K562 (cell line): ENCODE results near the gene ATXN7L1. TPM values are rescaled to one million over a fixed set of nuclear protein-coding genes. Genes with fewer than 3 reads are reported as not detected.
A peak's percentile ranks its signal among the peaks of the same experiment; 100 is the strongest.

Experiments
- ATAC-seq: fragments of 200-7000 bp; cut with Tn5 transposase; 3 replicates; pipeline ENCODE4 v1.9.1; 2020; ENCODE audit warnings: moderate library complexity
- BruUV-seq: library from RNA; stranded (reverse); fragments of 400-500 nt; replicated peaks from 2 replicates; lab custom pipeline; 2021; lab: Mats Ljungman, UMichigan
- CTCF ChIA-PET: fragments of 300-600 bp; formaldehyde crosslinking; extraction: SDS; loops from one replicate; lab custom pipeline; 2021; ENCODE audit warnings: low intra/inter-chr PET ratio; lab: Yijun Ruan, JAX
- POLR2A ChIA-PET: fragments of 300-600, 350-650 bp; sonication (Branson Sonifier 250); formaldehyde crosslinking; extraction: SDS; loops from one replicate; lab custom pipeline; 2021; ENCODE audit warnings: antibody characterized with exemption, inconsistent platforms; lab: Yijun Ruan, JAX
- DNase-seq, 4 experiments: peaks; one replicate each; pipeline versions ENCODE4 v3.0.0 to v3.0.0-alpha.2; 2011 to 2018; ENCODE audit warnings: low spot score in 3 of 4, mixed read lengths in 3 of 4; ENCODE audit errors: extremely low read depth in 1 of 4
- FAIRE-seq: peaks from 2 replicates; lab custom pipeline; 2011; peaks lifted over from hg19 to GRCh38; lab: Jason Lieb, UNC
- H2AFZ ChIP-seq: 2 replicates; pipeline ENCODE4 v1.6.0; 2011; ENCODE audit warnings: low read depth, low read length, control low read depth, inconsistent platforms
- H3K27ac ChIP-seq: fragments of 200-600 bp; 3 replicates; pipeline ENCODE4 v1.8.0; 2011; ENCODE audit warnings: low read depth, mild to moderate bottlenecking, control low read depth, inconsistent platforms, low read length, moderate library complexity, mixed read lengths; ENCODE audit errors: extremely low read depth
- H3K27me3 ChIP-seq, 2 experiments: fragments of 300-600 bp in 1 of 2; 2 replicates in 1 of 2; 3 replicates in 1 of 2; pipeline versions ENCODE4 v1.6.0 to v1.8.0; 2011; ENCODE audit warnings: inconsistent platforms in 2 of 2, low read length in 2 of 2, mild to moderate bottlenecking in 1 of 2, mixed read lengths in 1 of 2, moderate library complexity in 1 of 2; ENCODE audit not compliant: control insufficient read depth in 2 of 2, insufficient read depth in 2 of 2
- H3K36me3 ChIP-seq: fragments of 300-600 bp; 3 replicates; pipeline ENCODE4 v1.8.0; 2011; ENCODE audit warnings: mild to moderate bottlenecking, low read length, inconsistent platforms; ENCODE audit not compliant: control insufficient read depth, insufficient read depth
- H3K4me1 ChIP-seq, 2 experiments: fragments of 200-600 bp in 1 of 2; replicated peaks in 1 of 2; 2 replicates in 1 of 2; 3 replicates in 1 of 2; pipeline versions ENCODE4 v1.5.1 to v1.8.0; 2011; ENCODE audit warnings: inconsistent platforms in 2 of 2, low read length in 2 of 2, mild to moderate bottlenecking in 1 of 2, mixed read lengths in 1 of 2, moderate library complexity in 1 of 2; ENCODE audit not compliant: control insufficient read depth in 2 of 2, insufficient read depth in 2 of 2
- H3K4me2 ChIP-seq: 2 replicates; pipeline ENCODE4 v1.6.1; 2011; ENCODE audit warnings: low read length, control low read depth, inconsistent platforms, mixed read lengths; ENCODE audit not compliant: insufficient read depth
- H3K4me3 ChIP-seq: fragments of 200-600 bp; sonication (generic), shearing (Covaris generic); 2 replicates; pipeline ENCODE4 v1.5.1; 2016; ENCODE audit warnings: control low read depth, inconsistent platforms
- H3K79me2 ChIP-seq: fragments of 200-600 bp; 3 replicates; pipeline ENCODE4 v1.8.0; 2011; ENCODE audit warnings: low read length, inconsistent platforms; ENCODE audit not compliant: control insufficient read depth, insufficient read depth
- H3K9ac ChIP-seq, 2 experiments: 2 replicates each; pipeline versions ENCODE4 v1.6.0 to v1.6.1; 2011; ENCODE audit warnings: low read depth in 2 of 2, low read length in 2 of 2, control low read depth in 1 of 2, inconsistent platforms in 1 of 2, mild to moderate bottlenecking in 1 of 2, mixed read lengths in 1 of 2; ENCODE audit not compliant: insufficient read depth in 1 of 2
- H3K9me1 ChIP-seq: one replicate; pipeline ENCODE4 v1.6.0; 2011; ENCODE audit warnings: inconsistent platforms, mild to moderate bottlenecking, low read length, moderate library complexity; ENCODE audit not compliant: control insufficient read depth, insufficient read depth
- H3K9me3 ChIP-seq: replicated peaks from 2 replicates; pipeline ENCODE4 v1.5.1; 2011; ENCODE audit warnings: low read depth, low read length, inconsistent platforms; ENCODE audit not compliant: control insufficient read depth, insufficient read depth
- H4K20me1 ChIP-seq: replicated peaks from 2 replicates; pipeline ENCODE4 v1.6.1; 2011; ENCODE audit warnings: low read length, inconsistent platforms, mixed read lengths; ENCODE audit not compliant: control insufficient read depth, insufficient read depth
- DDX20 ChIP-seq: fragments of 450-650 bp; IDR thresholded peaks from 2 replicates; pipeline ENCODE4 v1.6.1; 2016; ENCODE audit warnings: missing genetic modification characterization, low read depth, mild to moderate bottlenecking, missing compliant biosample characterization, moderate library complexity
- L3MBTL2 ChIP-seq: fragments of 450-650 bp; IDR thresholded peaks from 2 replicates; pipeline ENCODE4 v1.6.1; 2016; ENCODE audit warnings: mild to moderate bottlenecking, moderate library complexity
- PURB ChIP-seq: sonication (generic); formaldehyde crosslinking; IDR thresholded peaks from 2 replicates; pipeline ENCODE4 v1.9.0; 2021; ENCODE audit warnings: low read depth, mild to moderate bottlenecking, missing genetic modification reagents
- SETDB1 ChIP-seq: IDR thresholded peaks from one replicate; pipeline ENCODE4 v1.6.1; 2012; ENCODE audit warnings: low read length, control low read depth, inconsistent platforms
- SPI1 ChIP-seq: IDR thresholded peaks from 2 replicates; pipeline ENCODE4 v1.6.1; 2011; ENCODE audit warnings: low read depth, low read length, control low read depth, borderline replicate concordance
- STAT5B ChIP-seq: fragments of 250-450 bp; sonication (Bioruptor Pico); IDR thresholded peaks from 2 replicates; pipeline ENCODE4 v1.8.0; 2021; ENCODE audit warnings: mild to moderate bottlenecking, inconsistent platforms
- ZNF239 ChIP-seq: fragments of 250-450 bp; sonication (Bioruptor Pico); IDR thresholded peaks from 2 replicates; pipeline ENCODE4 v1.4.0; 2020; ENCODE audit warnings: mild to moderate bottlenecking
- WGBS: fragments of 100-300 bp; shearing (Covaris generic); methylation state at CpG from one replicate; pipeline ENCODE4 v1.1.6; 2016; ENCODE audit warnings: low coverage, mixed read lengths; ENCODE audit not compliant: insufficient coverage; ENCODE audit errors: missing lambda C conversion rate; 5-methylcytosine and 5-hydroxymethylcytosine counted together
- in situ Hi-C: fragments of 300-500 bp; cut with MboI; formaldehyde crosslinking; loops from 4 replicates; pipeline ENCODE4 v1.15.0; 2018; ENCODE audit warnings: inconsistent platforms, mixed read lengths
- intact Hi-C: fragments of 100-400 bp; cut with micrococcal nuclease; formaldehyde crosslinking; loops from 2 replicates; pipeline ENCODE4 v1.14.2; 2022
- polyA plus RNA-seq, 8 experiments: library from polyadenylated mRNA; depleted of rRNA in 4 of 8; stranded (reverse) in 5 of 8; unstranded in 3 of 8; fragments of >200 nt; fragmentation: Nextera tagmentation in 2 of 8; fragmentation: Illumina TruSeq in 1 of 8; extraction: Ambion mirVana in 2 of 8; extraction: Trizol in 1 of 8; gene quantifications; 2 replicates each; pipeline versions ENCODE4 v1.2.1 to v1.2.3, GENCODE V29; 2011 to 2014; ENCODE audit warnings: inconsistent platforms in 1 of 8, missing spikeins in 1 of 8
- total RNA-seq, 7 experiments: library from RNA; depleted of rRNA in 6 of 7; stranded (reverse); fragments of >200 nt in 6 of 7; fragmentation: Illumina TruSeq in 2 of 7; extraction: Trizol in 2 of 7; gene quantifications; 2 replicates each; pipeline versions ENCODE4 v1.2.1 to v1.2.3, GENCODE V29; 2011 to 2021; ENCODE audit warnings: low replicate concordance in 1 of 7
- TF ChIP-seq, protein P1 (sequence below): fragments of 450-650 bp; IDR thresholded peaks from 2 replicates; pipeline ENCODE4 v1.6.1; 2016; ENCODE audit warnings: borderline replicate concordance

Gene ATXN7L1
- total and polyA plus RNA-seq, 9 of the 15 experiments (the other 6 are each of a cell fraction or from before 2014, with no cell fraction given), result 6.6 to 13.7 (median 10.7) TPM

DNA sequence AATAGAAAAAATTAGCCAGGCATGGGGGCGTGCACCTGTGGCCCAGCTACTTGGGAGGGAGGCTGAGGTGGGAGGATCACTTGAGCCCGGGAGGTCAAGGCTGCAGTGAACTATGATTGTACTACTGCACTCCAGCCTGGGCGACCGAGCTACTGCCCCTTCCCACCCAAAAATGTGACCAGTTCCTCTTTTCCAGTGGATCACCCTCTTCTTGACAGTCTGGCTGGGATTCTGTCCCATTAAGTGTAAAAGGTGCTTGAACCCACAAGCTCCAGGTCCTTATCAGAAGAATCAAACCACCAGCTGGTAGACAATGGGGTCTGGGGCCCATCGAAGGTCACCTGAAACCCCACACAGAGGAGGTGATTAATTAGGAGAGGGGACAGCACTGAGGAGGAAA lies 14.1 kb downstream of the ATXN7L1 start:
- DNase-seq, result no peak

More for the DNA sequence above, 14.1 kb downstream of the ATXN7L1 start:
- ATAC-seq (no peak), FAIRE-seq (no peak)
- H2AFZ ChIP-seq, result no peak overlapping the region
- ChIA-PET CTCF (interaction anchor here (0.9 kb wide), 1 partner anchor 181 kb away, joined by 3 read pairs; no protein-coding TSS in a partner anchor), POLR2A (interaction anchor here (0.9 to 2.0 kb wide), 2 partner anchors 16 kb away, joined by 3 to 6 read pairs; no protein-coding TSS in a partner anchor)
- H3K9me1 ChIP-seq, result no peaks in the 10 kb centered on the region
- BruUV-seq, result no TSS peak
- no peak overlapping the region for H3K4me2 ChIP-seq
- WGBS, result 13% methylated on average over 5 of the region's 5 CpGs
- H3K27ac ChIP-seq, result no peak overlapping the region
- H3K79me2 ChIP-seq, result no peaks in the 10 kb centered on the region
- no peak overlapping the region for H3K9ac ChIP-seq
- H3K36me3 ChIP-seq, result no peaks in the 10 kb centered on the region
- H3K9me3 ChIP-seq, result no peaks in the 10 kb centered on the region
- H3K27me3 ChIP-seq, result peaks cover 0 to 4% of the 10 kb centered on the region in 2 experiments; a peak in 2 of 5 replicates
- TF ChIP-seq SETDB1 (no peak), SPI1 (peak; percentile 87), L3MBTL2 (no peak), DDX20 (tag) (no peak), ZNF239 (CRISPR knock-in tag) (no peak), STAT5B (CRISPR knock-in tag) (no peak), PURB (no peak)
- TF ChIP-seq, protein P1, sequence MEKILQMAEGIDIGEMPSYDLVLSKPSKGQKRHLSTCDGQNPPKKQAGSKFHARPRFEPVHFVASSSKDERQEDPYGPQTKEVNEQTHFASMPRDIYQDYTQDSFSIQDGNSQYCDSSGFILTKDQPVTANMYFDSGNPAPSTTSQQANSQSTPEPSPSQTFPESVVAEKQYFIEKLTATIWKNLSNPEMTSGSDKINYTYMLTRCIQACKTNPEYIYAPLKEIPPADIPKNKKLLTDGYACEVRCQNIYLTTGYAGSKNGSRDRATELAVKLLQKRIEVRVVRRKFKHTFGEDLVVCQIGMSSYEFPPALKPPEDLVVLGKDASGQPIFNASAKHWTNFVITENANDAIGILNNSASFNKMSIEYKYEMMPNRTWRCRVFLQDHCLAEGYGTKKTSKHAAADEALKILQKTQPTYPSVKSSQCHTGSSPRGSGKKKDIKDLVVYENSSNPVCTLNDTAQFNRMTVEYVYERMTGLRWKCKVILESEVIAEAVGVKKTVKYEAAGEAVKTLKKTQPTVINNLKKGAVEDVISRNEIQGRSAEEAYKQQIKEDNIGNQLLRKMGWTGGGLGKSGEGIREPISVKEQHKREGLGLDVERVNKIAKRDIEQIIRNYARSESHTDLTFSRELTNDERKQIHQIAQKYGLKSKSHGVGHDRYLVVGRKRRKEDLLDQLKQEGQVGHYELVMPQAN, result no peak
- intact Hi-C loops, result no loop called here
- no peaks in the 10 kb centered on the region; a peak in 1 of 5 replicates for H3K4me1 ChIP-seq
- no peak overlapping the region for H3K4me3 ChIP-seq
- in situ Hi-C loops, result no loop called here
- peaks cover 12% of the 10 kb centered on the region; the same call in 1 of the 2 replicates for H4K20me1 ChIP-seq
